Smooth muscle cell of the coronary artery (primary cell): ENCODE data around the gene DEUP1. TPM values are rescaled to one million over a fixed set of nuclear protein-coding genes. Genes with fewer than 3 reads are reported as not detected.

Experiments used
- total RNA-seq: library from RNA; depleted of rRNA; stranded (reverse); fragments of >200 nt; gene quantifications from 2 replicates; pipeline ENCODE4 v1.2.3, GENCODE V29; 2014; ENCODE audit warnings: low replicate concordance

Gene DEUP1
- not detected in 2 replicates for total RNA-seq

GRCh38 chr11:93330446-93330984 is at the start of gene DEUP1:
DEUP1 (plus strand) TSS chr11:93330742; CDS start chr11:93332260, 1,518 bp downstream.

Other genes starting within 250 kb of the DEUP1 start
- gene SLC36A4, start 132.8 kb upstream of the DEUP1 start, total RNA-seq = 4.3 and 4.4 TPM in 2 replicates
- gene SMCO4, start 212.6 kb downstream of the DEUP1 start, total RNA-seq = 7.3 and 15.0 TPM in 2 replicates